ENCODE results near the gene RBM19. TPM values are rescaled to one million over a fixed set of nuclear protein-coding genes. Genes with fewer than 3 reads are reported as not detected.

RBM19 gene
- total and polyA plus RNA-seq, 2 donors (not counting 3 experiments of a cell fraction or from before 2014, with no cell fraction given), result 13.2 to 34.4 TPM

DNA sequence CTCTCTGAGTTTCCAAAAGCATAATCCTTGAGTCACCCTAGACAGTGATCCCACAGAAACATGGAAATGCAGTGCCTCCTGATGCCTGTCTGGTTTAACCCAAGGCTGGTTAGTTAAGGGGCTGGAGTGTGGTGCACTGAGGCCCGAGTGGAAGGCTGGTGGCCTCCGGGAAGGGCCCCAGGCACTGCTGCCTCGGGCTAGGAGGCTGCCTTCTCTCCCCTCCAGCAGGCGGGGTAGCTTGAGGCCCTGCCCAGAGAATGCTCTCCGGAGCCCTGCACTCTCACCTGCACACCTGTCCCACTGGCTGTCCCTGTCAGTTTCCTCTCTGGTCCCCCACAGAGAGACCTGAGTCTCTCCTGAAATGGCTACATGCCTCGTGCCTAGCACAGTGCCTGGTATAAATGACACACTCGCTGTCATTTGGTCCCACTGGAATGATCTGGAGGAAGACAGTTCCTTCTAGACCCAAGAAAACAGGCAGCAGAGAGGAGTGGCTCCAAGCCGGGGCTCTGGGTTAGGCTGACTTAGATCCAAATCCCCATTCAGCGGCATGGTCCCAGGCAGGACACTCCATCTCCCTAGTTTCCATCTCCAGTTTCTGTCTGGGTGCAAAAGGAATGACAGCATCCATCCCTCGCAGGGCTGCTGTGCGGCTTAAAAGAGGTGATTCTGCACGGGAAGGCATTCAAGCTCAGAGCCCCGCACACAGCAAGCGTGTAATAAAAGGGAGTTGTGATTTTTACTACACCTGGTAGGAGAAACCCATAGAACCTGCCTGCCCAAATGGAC is 54.0 kb downstream of the RBM19 start:
- FAIRE-seq, result no peak
- H3K9me1 ChIP-seq (replicated peaks; ENCODE audit: control insufficient read depth, extremely low read depth, insufficient read depth, low read length), result no peaks in the 10 kb centered on the region
- intact Hi-C loops (cut with micrococcal nuclease) (loop anchor here (1.0 to 5.0 kb wide), 6 partner anchors 80 to 715 kb away; no protein-coding TSS in a partner anchor), dilution Hi-C loops (cut with MboI; ENCODE audit: extremely low pct_ligation_motif_present, low sequenced_read_pairs) (no loop called here)
- H3K4me3 ChIP-seq (replicated peaks in 1 of 3; ENCODE audit: insufficient read depth in 1 of 3, low read depth in 1 of 3, low read length in 3 of 3), result no peak overlapping the region
- peaks cover 0 to 2% of the 10 kb centered on the region in 2 experiments for H3K36me3 ChIP-seq (ENCODE audit: control insufficient read depth in 2 of 2, extremely low read depth in 1 of 2, insufficient read depth in 2 of 2, low read length in 2 of 2)
- POLR2A ChIA-PET, result interaction anchor here (0.6 kb wide), 1 partner anchor 459 kb away, joined by 3 read pairs; no protein-coding TSS in a partner anchor
- no peak overlapping the region for H2AFZ ChIP-seq (ENCODE audit: low read depth, low read length)
- H3K27me3 ChIP-seq (ENCODE audit: control insufficient read depth in 2 of 2, insufficient read depth in 2 of 2, low read length in 2 of 2), result no peaks in the 10 kb centered on the region
- H3K4me1 ChIP-seq (ENCODE audit: control insufficient read depth, extremely low read depth, insufficient read depth, low read length), result no peaks in the 10 kb centered on the region
- no peak for DNase-seq (ENCODE audit: low read depth, low spot score)
- no peaks in the 10 kb centered on the region for H4K20me1 ChIP-seq (replicated peaks; ENCODE audit: control insufficient read depth, extremely low read depth, insufficient read depth, low read length)
- TF ChIP-seq EZH2 (IDR thresholded peaks at IDR 0.05; ENCODE audit: borderline replicate concordance, low read depth, low read length, severe bottlenecking), result no peak
- TF ChIP-seq MAX (IDR thresholded peaks at IDR 0.05; ENCODE audit: insufficient read depth, insufficient read length), result no peak
- no peak for TF ChIP-seq POLR2AphosphoS5 (IDR thresholded peaks at IDR 0.05; ENCODE audit: insufficient read depth, low read depth, low read length)
- no peak for TF ChIP-seq GATA2 (IDR thresholded peaks at IDR 0.05; ENCODE audit: insufficient read depth, insufficient read length, low read depth, low read length)
- TF ChIP-seq, protein P1, sequence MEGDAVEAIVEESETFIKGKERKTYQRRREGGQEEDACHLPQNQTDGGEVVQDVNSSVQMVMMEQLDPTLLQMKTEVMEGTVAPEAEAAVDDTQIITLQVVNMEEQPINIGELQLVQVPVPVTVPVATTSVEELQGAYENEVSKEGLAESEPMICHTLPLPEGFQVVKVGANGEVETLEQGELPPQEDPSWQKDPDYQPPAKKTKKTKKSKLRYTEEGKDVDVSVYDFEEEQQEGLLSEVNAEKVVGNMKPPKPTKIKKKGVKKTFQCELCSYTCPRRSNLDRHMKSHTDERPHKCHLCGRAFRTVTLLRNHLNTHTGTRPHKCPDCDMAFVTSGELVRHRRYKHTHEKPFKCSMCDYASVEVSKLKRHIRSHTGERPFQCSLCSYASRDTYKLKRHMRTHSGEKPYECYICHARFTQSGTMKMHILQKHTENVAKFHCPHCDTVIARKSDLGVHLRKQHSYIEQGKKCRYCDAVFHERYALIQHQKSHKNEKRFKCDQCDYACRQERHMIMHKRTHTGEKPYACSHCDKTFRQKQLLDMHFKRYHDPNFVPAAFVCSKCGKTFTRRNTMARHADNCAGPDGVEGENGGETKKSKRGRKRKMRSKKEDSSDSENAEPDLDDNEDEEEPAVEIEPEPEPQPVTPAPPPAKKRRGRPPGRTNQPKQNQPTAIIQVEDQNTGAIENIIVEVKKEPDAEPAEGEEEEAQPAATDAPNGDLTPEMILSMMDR (IDR thresholded peaks at IDR 0.05; ENCODE audit: extremely low read depth in 1 of 2, insufficient read depth in 1 of 2, low read depth in 1 of 2, low read length in 2 of 2), result no peak
- no peak for TF ChIP-seq MYC (IDR thresholded peaks at IDR 0.05; ENCODE audit: low read depth, low read length)
- no peak overlapping the region for H3K4me2 ChIP-seq (ENCODE audit: insufficient read depth, low read length)
- CTCF ChIA-PET, result interaction anchor here (0.6 to 8.0 kb wide), 9 partner anchors 50 to 472 kb away, joined by 3 to 112 read pairs (median 3); no protein-coding TSS in a partner anchor
- no peaks in the 10 kb centered on the region for H3K79me2 ChIP-seq (ENCODE audit: control insufficient read depth, insufficient read depth, low read length)
- H3K9me3 ChIP-seq (replicated peaks; ENCODE audit: control insufficient read depth, insufficient read depth, low read length), result no peaks in the 10 kb centered on the region
- no peak overlapping the region for H3K27ac ChIP-seq (ENCODE audit: insufficient read depth, low read depth, low read length)
- no peak overlapping the region for H3K9ac ChIP-seq (replicated peaks; ENCODE audit: extremely low read depth, insufficient read depth, low read length)
- no TSS peak for BruUV-seq (replicated peaks)

All from endothelial cell of umbilical vein (primary cell).